ENCODE results near the gene MPZL1.

The MPZL1 gene

GRCh38 chr1:167797015-167797414, 75.2 kb downstream of the MPZL1 start:
- TF ChIP-seq EGR1 (IDR thresholded peaks at IDR 0.05) (no peak), MAX (IDR thresholded peaks at IDR 0.05) (no peak), FOXM1 (IDR thresholded peaks at IDR 0.05; ENCODE audit: borderline replicate concordance, low read depth) (no peak), CEBPB (IDR thresholded peaks at IDR 0.05) (no peak), EP300 (IDR thresholded peaks at IDR 0.05; ENCODE audit: borderline replicate concordance) (no peak), TCF12 (IDR thresholded peaks at IDR 0.05; ENCODE audit: low read depth) (no peak), RAD21 (IDR thresholded peaks at IDR 0.05; ENCODE audit: low read depth) (no peak)
- TF ChIP-seq, protein P1, sequence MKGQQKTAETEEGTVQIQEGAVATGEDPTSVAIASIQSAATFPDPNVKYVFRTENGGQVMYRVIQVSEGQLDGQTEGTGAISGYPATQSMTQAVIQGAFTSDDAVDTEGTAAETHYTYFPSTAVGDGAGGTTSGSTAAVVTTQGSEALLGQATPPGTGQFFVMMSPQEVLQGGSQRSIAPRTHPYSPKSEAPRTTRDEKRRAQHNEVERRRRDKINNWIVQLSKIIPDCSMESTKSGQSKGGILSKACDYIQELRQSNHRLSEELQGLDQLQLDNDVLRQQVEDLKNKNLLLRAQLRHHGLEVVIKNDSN (IDR thresholded peaks at IDR 0.05) = no peak

GRCh38 chr1:167798952-167799351, 77.2 kb downstream of the MPZL1 start:
- TF ChIP-seq, protein P2, sequence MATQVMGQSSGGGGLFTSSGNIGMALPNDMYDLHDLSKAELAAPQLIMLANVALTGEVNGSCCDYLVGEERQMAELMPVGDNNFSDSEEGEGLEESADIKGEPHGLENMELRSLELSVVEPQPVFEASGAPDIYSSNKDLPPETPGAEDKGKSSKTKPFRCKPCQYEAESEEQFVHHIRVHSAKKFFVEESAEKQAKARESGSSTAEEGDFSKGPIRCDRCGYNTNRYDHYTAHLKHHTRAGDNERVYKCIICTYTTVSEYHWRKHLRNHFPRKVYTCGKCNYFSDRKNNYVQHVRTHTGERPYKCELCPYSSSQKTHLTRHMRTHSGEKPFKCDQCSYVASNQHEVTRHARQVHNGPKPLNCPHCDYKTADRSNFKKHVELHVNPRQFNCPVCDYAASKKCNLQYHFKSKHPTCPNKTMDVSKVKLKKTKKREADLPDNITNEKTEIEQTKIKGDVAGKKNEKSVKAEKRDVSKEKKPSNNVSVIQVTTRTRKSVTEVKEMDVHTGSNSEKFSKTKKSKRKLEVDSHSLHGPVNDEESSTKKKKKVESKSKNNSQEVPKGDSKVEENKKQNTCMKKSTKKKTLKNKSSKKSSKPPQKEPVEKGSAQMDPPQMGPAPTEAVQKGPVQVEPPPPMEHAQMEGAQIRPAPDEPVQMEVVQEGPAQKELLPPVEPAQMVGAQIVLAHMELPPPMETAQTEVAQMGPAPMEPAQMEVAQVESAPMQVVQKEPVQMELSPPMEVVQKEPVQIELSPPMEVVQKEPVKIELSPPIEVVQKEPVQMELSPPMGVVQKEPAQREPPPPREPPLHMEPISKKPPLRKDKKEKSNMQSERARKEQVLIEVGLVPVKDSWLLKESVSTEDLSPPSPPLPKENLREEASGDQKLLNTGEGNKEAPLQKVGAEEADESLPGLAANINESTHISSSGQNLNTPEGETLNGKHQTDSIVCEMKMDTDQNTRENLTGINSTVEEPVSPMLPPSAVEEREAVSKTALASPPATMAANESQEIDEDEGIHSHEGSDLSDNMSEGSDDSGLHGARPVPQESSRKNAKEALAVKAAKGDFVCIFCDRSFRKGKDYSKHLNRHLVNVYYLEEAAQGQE (IDR thresholded peaks at IDR 0.05; ENCODE audit: low read depth) = no peak
- TF ChIP-seq CEBPB (IDR thresholded peaks at IDR 0.05) (no peak), ZBTB7A (IDR thresholded peaks at IDR 0.05; ENCODE audit: low read depth) (no peak), CREB1 (IDR thresholded peaks at IDR 0.05; ENCODE audit: low read depth) (no peak), TCF12 (IDR thresholded peaks at IDR 0.05; ENCODE audit: low read depth) (no peak), TAF1 (IDR thresholded peaks at IDR 0.05; ENCODE audit: low read depth) (no peak), FOXM1 (IDR thresholded peaks at IDR 0.05; ENCODE audit: borderline replicate concordance, low read depth) (no peak), EP300 (IDR thresholded peaks at IDR 0.05; ENCODE audit: borderline replicate concordance) (no peak), TEAD4 (IDR thresholded peaks at IDR 0.05) (no peak), EGR1 (IDR thresholded peaks at IDR 0.05) (no peak), RAD21 (IDR thresholded peaks at IDR 0.05; ENCODE audit: low read depth) (no peak), YY1 (IDR thresholded peaks at IDR 0.05; ENCODE audit: low read depth) (no peak), MAX (IDR thresholded peaks at IDR 0.05) (no peak), NFIC (IDR thresholded peaks at IDR 0.05) (no peak)
- TF ChIP-seq, protein P1 (IDR thresholded peaks at IDR 0.05) = no peak

- TF ChIP-seq FOXM1 (IDR thresholded peaks at IDR 0.05; ENCODE audit: borderline replicate concordance, low read depth) (no peak), NFIC (IDR thresholded peaks at IDR 0.05) (no peak), YY1 (IDR thresholded peaks at IDR 0.05; ENCODE audit: low read depth) (no peak), RAD21 (IDR thresholded peaks at IDR 0.05; ENCODE audit: low read depth) (no peak), CEBPB (IDR thresholded peaks at IDR 0.05) (no peak), TCF12 (IDR thresholded peaks at IDR 0.05; ENCODE audit: low read depth) (no peak), EGR1 (IDR thresholded peaks at IDR 0.05) (no peak), ZBTB7A (IDR thresholded peaks at IDR 0.05; ENCODE audit: low read depth) (no peak), TEAD4 (IDR thresholded peaks at IDR 0.05) (no peak), MAX (IDR thresholded peaks at IDR 0.05) (no peak), CREB1 (IDR thresholded peaks at IDR 0.05; ENCODE audit: low read depth) (no peak), TAF1 (IDR thresholded peaks at IDR 0.05; ENCODE audit: low read depth) (no peak), EP300 (IDR thresholded peaks at IDR 0.05; ENCODE audit: borderline replicate concordance) (no peak)
- TF ChIP-seq, protein P1 (IDR thresholded peaks at IDR 0.05) = no peak
- TF ChIP-seq, protein P2 (IDR thresholded peaks at IDR 0.05; ENCODE audit: low read depth) = no peak
Measured at GRCh38 chr1:167799747-167800146, 78.0 kb downstream of the MPZL1 start.

- TF ChIP-seq, protein P2 (IDR thresholded peaks at IDR 0.05; ENCODE audit: low read depth) = no peak
Measured at GRCh38 chr1:167800251-167800650, 78.5 kb downstream of the MPZL1 start.
